Endometrium (tissue), 2 donors: Measurements from ENCODE around the gene CTAGE1.
"Not testable (repeated sequence)": the region's sequence is repeated elsewhere in the genome, so short reads cannot be mapped to it uniquely, and the experiment has no call there.

Experiments used
- FAIRE-seq: peaks from 2 replicates; lab custom pipeline; 2012; peaks lifted over from hg19 to GRCh38; lab: Jason Lieb, UNC
- donor health status: control.
- donor health status: control.

The CTAGE1 gene

GRCh38 chr18:22434973-22435608 is 17.4 kb upstream of the CTAGE1 start:
- no peak for FAIRE-seq

GRCh38 chr18:22433956-22434355 is 16.2 kb upstream of the CTAGE1 start:
- FAIRE-seq, result no peak

GRCh38 chr18:22432657-22433137 is 15.0 kb upstream of the CTAGE1 start:
- FAIRE-seq, result no peak

- no peak for FAIRE-seq
Observed at GRCh38 chr18:22429564-22429963, 11.8 kb upstream of the CTAGE1 start.

- no peak for FAIRE-seq
Observed at GRCh38 chr18:22428672-22429071, 11.0 kb upstream of the CTAGE1 start.

- no peak for FAIRE-seq
Observed at GRCh38 chr18:22427822-22428549, 10.3 kb upstream of the CTAGE1 start.

- FAIRE-seq, result no peak
Observed at GRCh38 chr18:22424565-22424963, 6.8 kb upstream of the CTAGE1 start.

GRCh38 chr18:22423878-22424564 is 6.3 kb upstream of the CTAGE1 start:
- FAIRE-seq, result no peak

- FAIRE-seq, result no peak
Observed at GRCh38 chr18:22422909-22423548, 5.3 kb upstream of the CTAGE1 start.

- no peak for FAIRE-seq
Observed at GRCh38 chr18:22420652-22421051, 2.9 kb upstream of the CTAGE1 start.

- FAIRE-seq, result no peak
Observed at GRCh38 chr18:22412176-22412911, 5.4 kb downstream of the CTAGE1 start.

- no peak for FAIRE-seq
Observed at GRCh38 chr18:22411446-22411845, 6.3 kb downstream of the CTAGE1 start.

- FAIRE-seq, result no peak
Observed at GRCh38 chr18:22410126-22410525, 7.6 kb downstream of the CTAGE1 start.

- no peak for FAIRE-seq
Observed at GRCh38 chr18:22409445-22409844, 8.3 kb downstream of the CTAGE1 start.

GRCh38 chr18:22408059-22408458 is 9.7 kb downstream of the CTAGE1 start:
- no peak for FAIRE-seq

- FAIRE-seq, result no peak
Observed at GRCh38 chr18:22405142-22405541, 12.6 kb downstream of the CTAGE1 start.

GRCh38 chr18:22403950-22404349 is 13.8 kb downstream of the CTAGE1 start:
- FAIRE-seq, result no peak

- FAIRE-seq, result no peak
Observed at GRCh38 chr18:22399949-22400348, 17.8 kb downstream of the CTAGE1 start.

GRCh38 chr18:22398464-22398863 is 19.3 kb downstream of the CTAGE1 start:
- FAIRE-seq, result no peak

GRCh38 chr18:22394428-22394827 is 23.3 kb downstream of the CTAGE1 start:
- FAIRE-seq, result no peak

- not testable (repeated sequence) for FAIRE-seq
Observed at GRCh38 chr18:22393164-22393563, 24.6 kb downstream of the CTAGE1 start.
